ENCODE measurements around the gene RITA1. TPM values are rescaled to one million over a fixed set of nuclear protein-coding genes. Genes with fewer than 3 reads are reported as not detected.

The RITA1 gene
- total RNA-seq, 2 experiments from 2014 or later: 18.5 to 19.1 TPM

GRCh38 chr12:113233967-113234366 lies 48.4 kb downstream of the RITA1 start:
- H3K36me3 Mint-ChIP-seq (ENCODE audit: low read depth): peaks cover 47% of the 10 kb centered on the region
- peak overlapping the region; percentile 80 for H3K27ac Mint-ChIP-seq
- ChIA-PET CTCF (interaction anchor here (0.8 to 2.5 kb wide), 2 partner anchors 11 to 34 kb away, joined by 3 to 23 read pairs; partner anchors contain the start of gene TPCN1), POLR2A (interaction anchor here (2.9 to 4.1 kb wide), 2 partner anchors 12 to 25 kb away, joined by 18 to 21 read pairs; partner anchors contain the start of gene TPCN1)
- DNase-seq: no peak
- H3K27me3 Mint-ChIP-seq: no peaks in the 10 kb centered on the region
- ATAC-seq: no peak
- TF ChIP-seq, protein P1, sequence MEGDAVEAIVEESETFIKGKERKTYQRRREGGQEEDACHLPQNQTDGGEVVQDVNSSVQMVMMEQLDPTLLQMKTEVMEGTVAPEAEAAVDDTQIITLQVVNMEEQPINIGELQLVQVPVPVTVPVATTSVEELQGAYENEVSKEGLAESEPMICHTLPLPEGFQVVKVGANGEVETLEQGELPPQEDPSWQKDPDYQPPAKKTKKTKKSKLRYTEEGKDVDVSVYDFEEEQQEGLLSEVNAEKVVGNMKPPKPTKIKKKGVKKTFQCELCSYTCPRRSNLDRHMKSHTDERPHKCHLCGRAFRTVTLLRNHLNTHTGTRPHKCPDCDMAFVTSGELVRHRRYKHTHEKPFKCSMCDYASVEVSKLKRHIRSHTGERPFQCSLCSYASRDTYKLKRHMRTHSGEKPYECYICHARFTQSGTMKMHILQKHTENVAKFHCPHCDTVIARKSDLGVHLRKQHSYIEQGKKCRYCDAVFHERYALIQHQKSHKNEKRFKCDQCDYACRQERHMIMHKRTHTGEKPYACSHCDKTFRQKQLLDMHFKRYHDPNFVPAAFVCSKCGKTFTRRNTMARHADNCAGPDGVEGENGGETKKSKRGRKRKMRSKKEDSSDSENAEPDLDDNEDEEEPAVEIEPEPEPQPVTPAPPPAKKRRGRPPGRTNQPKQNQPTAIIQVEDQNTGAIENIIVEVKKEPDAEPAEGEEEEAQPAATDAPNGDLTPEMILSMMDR (IDR thresholded peaks at IDR 0.05): no peak
- H3K4me3 Mint-ChIP-seq: no peak overlapping the region
- no peaks in the 10 kb centered on the region for H3K9me3 Mint-ChIP-seq
- H3K4me1 Mint-ChIP-seq (ENCODE audit: low read depth): peaks cover 39% of the 10 kb centered on the region
- intact Hi-C loops (cut with micrococcal nuclease): loop anchor here (5.0 kb wide), 1 partner anchor 37 kb away; no protein-coding TSS in a partner anchor

- Mint-ChIP-seq H3K4me3 (no peak overlapping the region), H3K27ac (no peak overlapping the region), H3K27me3 (no peaks in the 10 kb centered on the region), H3K9me3 (no peaks in the 10 kb centered on the region), H3K4me1 (ENCODE audit: low read depth) (peaks cover 34% of the 10 kb centered on the region), H3K36me3 (ENCODE audit: low read depth) (peaks cover 44% of the 10 kb centered on the region)
- ChIA-PET POLR2A (interaction anchor here (2.9 to 4.1 kb wide), 2 partner anchors 12 to 25 kb away, joined by 18 to 21 read pairs; partner anchors contain the start of gene TPCN1), CTCF (interaction anchor here (0.8 to 2.5 kb wide), 2 partner anchors 11 to 34 kb away, joined by 3 to 23 read pairs; partner anchors contain the start of gene TPCN1)
- DNase-seq (no peak), ATAC-seq (no peak)
- intact Hi-C loops (cut with micrococcal nuclease): loop anchor here (5.0 kb wide), 1 partner anchor 37 kb away; no protein-coding TSS in a partner anchor
- TF ChIP-seq, protein P1 (IDR thresholded peaks at IDR 0.05): no peak
Measured at GRCh38 chr12:113234483-113234882, 49.0 kb downstream of the RITA1 start.

- ATAC-seq: no peak
- Mint-ChIP-seq H3K4me1 (ENCODE audit: low read depth) (peaks cover 23% of the 10 kb centered on the region), H3K9me3 (no peaks in the 10 kb centered on the region), H3K27me3 (no peaks in the 10 kb centered on the region), H3K27ac (no peak overlapping the region), H3K36me3 (ENCODE audit: low read depth) (peaks cover 37% of the 10 kb centered on the region), H3K4me3 (no peak overlapping the region)
- ChIA-PET CTCF (interaction anchor here (1.6 kb wide), 1 partner anchor 187 kb away, joined by 3 read pairs; no protein-coding TSS in a partner anchor), POLR2A (interaction anchor here (1.0 to 1.4 kb wide), 4 partner anchors 10 to 226 kb away, joined by 3 to 5 read pairs (median 3); no protein-coding TSS in a partner anchor)
- TF ChIP-seq, protein P1 (IDR thresholded peaks at IDR 0.05): no peak
- intact Hi-C loops (cut with micrococcal nuclease): no loop called here
- no peak for DNase-seq
Measured at GRCh38 chr12:113235976-113236375, 50.5 kb downstream of the RITA1 start.

- TF ChIP-seq, protein P1 (IDR thresholded peaks at IDR 0.05): no peak
- Mint-ChIP-seq H3K36me3 (ENCODE audit: low read depth) (peaks cover 31% of the 10 kb centered on the region), H3K27ac (peak overlapping the region; percentile 17), H3K4me3 (no peak overlapping the region), H3K9me3 (no peaks in the 10 kb centered on the region), H3K27me3 (no peaks in the 10 kb centered on the region), H3K4me1 (ENCODE audit: low read depth) (peaks cover 19% of the 10 kb centered on the region)
- DNase-seq (no peak), ATAC-seq (no peak)
- intact Hi-C loops (cut with micrococcal nuclease): no loop called here
- ChIA-PET POLR2A (interaction anchor here (1.0 to 1.4 kb wide), 5 partner anchors 10 to 227 kb away, joined by 3 to 5 read pairs (median 3); partner anchors contain the start of gene TPCN1), CTCF (interaction anchor here (1.0 to 1.6 kb wide), 2 partner anchors 14 to 188 kb away, joined by 3 read pairs; no protein-coding TSS in a partner anchor)
Measured at GRCh38 chr12:113236539-113237399, 51.2 kb downstream of the RITA1 start.
